Thyroid gland (tissue), 4 donors: ENCODE results near the gene IPMK.

Experiments used
- POLR2A ChIP-seq, 2 donors: fragments of 450-650 bp; IDR thresholded peaks; one replicate each; pipeline ENCODE4 v1.6.1; 2017; ENCODE audit warnings: antibody characterized with exemption in 2 of 2, mild to moderate bottlenecking in 2 of 2, moderate library complexity in 1 of 2
- TF ChIP-seq, protein P1 (sequence below), 6 experiments: fragments of 200-600 bp in 3 of 6; fragments of 450-650 bp in 3 of 6; sonication (generic) in 3 of 6; IDR thresholded peaks; one replicate each; pipeline ENCODE4 v1.5.1; 2016 to 2019; ENCODE audit warnings: antibody characterized with exemption in 6 of 6, mild to moderate bottlenecking in 2 of 6, inconsistent platforms in 1 of 6, moderate library complexity in 1 of 6

- TF ChIP-seq, protein P1, sequence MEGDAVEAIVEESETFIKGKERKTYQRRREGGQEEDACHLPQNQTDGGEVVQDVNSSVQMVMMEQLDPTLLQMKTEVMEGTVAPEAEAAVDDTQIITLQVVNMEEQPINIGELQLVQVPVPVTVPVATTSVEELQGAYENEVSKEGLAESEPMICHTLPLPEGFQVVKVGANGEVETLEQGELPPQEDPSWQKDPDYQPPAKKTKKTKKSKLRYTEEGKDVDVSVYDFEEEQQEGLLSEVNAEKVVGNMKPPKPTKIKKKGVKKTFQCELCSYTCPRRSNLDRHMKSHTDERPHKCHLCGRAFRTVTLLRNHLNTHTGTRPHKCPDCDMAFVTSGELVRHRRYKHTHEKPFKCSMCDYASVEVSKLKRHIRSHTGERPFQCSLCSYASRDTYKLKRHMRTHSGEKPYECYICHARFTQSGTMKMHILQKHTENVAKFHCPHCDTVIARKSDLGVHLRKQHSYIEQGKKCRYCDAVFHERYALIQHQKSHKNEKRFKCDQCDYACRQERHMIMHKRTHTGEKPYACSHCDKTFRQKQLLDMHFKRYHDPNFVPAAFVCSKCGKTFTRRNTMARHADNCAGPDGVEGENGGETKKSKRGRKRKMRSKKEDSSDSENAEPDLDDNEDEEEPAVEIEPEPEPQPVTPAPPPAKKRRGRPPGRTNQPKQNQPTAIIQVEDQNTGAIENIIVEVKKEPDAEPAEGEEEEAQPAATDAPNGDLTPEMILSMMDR (IDR thresholded peaks at IDR 0.05): no peak
- TF ChIP-seq POLR2A (IDR thresholded peaks at IDR 0.05): no peak
Measured at GRCh38 chr10:58265249-58265648, 2.4 kb downstream of the IPMK start.
